ENCODE measurements around the gene MAML2.
A peak's percentile ranks its signal among the peaks of the same experiment; 100 is the strongest.

MAML2 gene

DNA sequence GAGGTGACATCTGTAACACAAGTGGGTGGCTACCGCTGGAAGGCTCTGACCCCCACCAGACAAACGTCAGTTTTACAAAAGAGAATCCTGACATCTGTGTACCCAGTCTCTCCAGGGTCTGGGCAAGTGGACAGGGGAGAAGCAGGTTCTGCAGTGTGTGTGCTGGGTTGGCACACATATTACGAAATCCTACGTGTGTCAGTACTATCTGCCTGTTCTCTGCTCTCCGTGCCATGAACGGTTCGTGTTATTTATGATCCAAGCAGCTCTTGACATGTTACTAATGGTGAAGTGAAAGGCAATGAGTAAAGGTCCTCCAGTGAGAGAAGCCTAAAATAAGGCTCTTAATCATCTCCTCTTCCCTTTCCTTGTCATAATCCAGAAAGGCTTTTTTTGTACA lies 217.6 kb downstream of the MAML2 start:
- DNase-seq (ENCODE audit: low spot score): no peak

- no peak for DNase-seq (ENCODE audit: low spot score)
Measured at GRCh38 chr11:96124155-96124554, 218.8 kb downstream of the MAML2 start.

- no peak for DNase-seq (ENCODE audit: low spot score)
Measured at GRCh38 chr11:96123301-96123700, 219.7 kb downstream of the MAML2 start.

- no peak for DNase-seq (ENCODE audit: low spot score)
Measured at GRCh38 chr11:96122601-96123074, 220.4 kb downstream of the MAML2 start.

DNA sequence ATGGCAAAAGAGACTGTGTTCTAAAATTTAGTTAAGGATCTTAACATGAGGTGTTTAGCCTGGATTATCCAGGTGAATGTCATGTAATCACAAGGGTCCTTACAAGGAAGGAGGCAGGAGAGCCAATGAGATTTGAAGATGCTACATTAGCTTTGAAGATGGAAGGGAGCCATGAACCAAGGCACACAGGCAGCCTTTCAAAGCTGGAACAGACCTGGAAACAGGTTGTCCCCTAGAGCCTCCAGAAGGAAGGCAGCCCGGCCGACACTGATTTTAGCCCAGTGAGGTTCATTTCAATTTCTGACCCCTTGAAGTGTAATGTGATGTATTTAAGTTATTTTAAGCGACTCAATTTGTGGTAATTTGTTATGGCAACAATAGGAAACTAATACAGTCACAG lies 223.8 kb downstream of the MAML2 start:
- no peak for DNase-seq (ENCODE audit: low spot score)

DNA sequence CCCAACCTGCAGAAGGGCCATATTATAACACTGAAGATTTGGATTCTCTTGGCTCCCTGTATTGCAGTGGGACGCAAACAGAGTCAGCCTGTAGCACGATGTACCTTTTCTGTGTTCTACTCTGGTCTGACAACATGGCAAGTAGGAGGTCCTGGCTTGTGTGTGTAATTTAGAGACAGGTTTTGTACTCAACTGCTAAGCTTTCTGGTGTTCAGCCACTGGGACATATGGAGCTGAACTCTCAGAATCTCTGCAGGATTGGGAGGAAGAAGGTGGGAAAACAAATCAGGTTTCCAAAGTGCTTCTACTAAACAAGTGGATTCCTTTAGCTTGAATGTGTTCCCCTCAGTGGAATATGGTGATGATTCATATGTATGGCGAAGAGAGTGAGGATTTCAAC lies 226.6 kb downstream of the MAML2 start:
- no peak for DNase-seq (ENCODE audit: low spot score)

- no peak for DNase-seq (ENCODE audit: low spot score)
Measured at GRCh38 chr11:96114178-96115064, 228.6 kb downstream of the MAML2 start.

DNA sequence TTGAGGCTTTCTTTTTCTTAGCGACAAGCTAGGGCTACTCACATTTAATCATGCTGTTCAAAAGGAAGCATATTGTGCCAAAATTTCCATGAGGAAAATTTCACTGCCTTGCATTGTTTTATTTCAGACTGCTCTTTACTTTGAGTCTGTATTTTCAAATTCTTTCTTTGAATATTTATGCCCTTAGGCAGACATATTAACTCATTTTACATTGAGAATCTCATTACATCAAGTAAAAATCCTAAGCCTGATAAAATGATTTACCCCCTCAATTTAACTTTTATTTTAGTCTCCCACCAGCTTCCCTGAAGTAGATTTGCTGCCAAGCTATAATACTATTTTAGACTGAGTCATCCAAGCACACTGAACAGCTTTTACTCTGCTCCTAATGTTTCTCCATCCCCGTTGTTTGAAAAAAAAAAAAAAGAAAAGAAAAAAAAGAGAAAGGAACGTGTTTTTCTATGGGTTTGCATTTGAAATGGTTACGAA lies 229.8 kb downstream of the MAML2 start:
- peak; percentile 54 for DNase-seq (ENCODE audit: low spot score)

GRCh38 chr11:96112192-96113128 lies 230.5 kb downstream of the MAML2 start:
- DNase-seq (ENCODE audit: low spot score): no peak

GRCh38 chr11:96111308-96111707 lies 231.7 kb downstream of the MAML2 start:
- DNase-seq (ENCODE audit: low spot score): no peak

GRCh38 chr11:96110302-96110701 lies 232.7 kb downstream of the MAML2 start:
- DNase-seq (ENCODE audit: low spot score): no peak

DNA sequence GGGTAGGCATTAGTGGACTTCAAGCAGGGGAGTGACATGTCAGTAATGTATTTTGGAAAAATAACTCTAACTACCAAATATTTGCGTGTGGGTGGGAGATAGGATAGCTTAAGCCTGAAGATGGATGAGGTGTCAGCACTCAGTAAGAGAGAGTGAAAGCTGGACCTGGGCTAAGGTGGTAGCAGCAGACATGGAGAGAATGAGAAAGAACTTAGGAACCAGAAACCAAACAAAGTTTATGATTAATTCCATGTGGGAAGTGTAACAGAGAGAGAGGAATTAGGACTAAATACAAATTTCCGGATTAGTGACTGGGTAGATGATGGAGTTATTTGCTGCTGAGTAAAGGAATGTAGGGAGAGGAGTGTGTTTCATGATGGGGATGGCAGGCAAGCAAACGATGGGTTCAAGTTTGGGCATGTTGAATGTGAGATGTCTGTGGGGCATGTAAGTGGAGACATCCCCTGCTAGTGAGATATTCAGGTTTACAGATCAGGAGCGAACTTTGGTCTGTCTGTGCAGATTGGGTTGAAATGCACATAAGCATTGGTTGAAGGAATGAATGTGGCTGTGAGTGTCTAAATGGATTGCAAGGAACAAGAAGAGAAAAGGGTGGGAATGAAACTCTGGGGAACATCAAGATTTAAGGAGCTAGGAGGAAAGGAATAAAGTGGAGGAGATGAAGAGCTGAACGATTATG lies 233.5 kb downstream of the MAML2 start:
- DNase-seq (ENCODE audit: low spot score): no peak

GRCh38 chr11:96107143-96107824 lies 235.7 kb downstream of the MAML2 start:
- DNase-seq (ENCODE audit: low spot score): no peak

DNA sequence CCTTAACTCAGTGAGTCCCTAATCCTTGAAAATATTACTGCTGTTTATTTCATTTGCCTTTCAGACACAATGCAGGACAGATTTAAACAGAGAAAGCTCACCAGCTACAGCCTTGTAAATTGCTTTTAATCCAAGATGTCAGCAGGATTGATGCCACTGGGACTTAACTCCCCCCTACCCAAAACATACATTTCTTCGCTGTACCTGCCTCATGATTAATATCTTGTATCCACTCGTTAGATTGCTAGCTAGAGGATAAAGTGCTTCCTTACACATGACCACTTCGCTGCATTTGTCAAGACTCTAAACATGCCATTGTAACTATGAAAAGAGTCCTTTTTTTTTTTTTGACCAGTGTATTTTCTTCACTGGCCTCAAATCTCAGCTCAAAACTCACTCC lies 236.3 kb downstream of the MAML2 start:
- no peak for DNase-seq (ENCODE audit: low spot score)

GRCh38 chr11:96105944-96106343 lies 237.1 kb downstream of the MAML2 start:
- DNase-seq (ENCODE audit: low spot score): no peak

- no peak for DNase-seq (ENCODE audit: low spot score)
Measured at GRCh38 chr11:96105197-96105895, 237.6 kb downstream of the MAML2 start.

GRCh38 chr11:96104496-96104895 lies 238.5 kb downstream of the MAML2 start:
- no peak for DNase-seq (ENCODE audit: low spot score)

GRCh38 chr11:96103721-96104120 lies 239.3 kb downstream of the MAML2 start:
- no peak for DNase-seq (ENCODE audit: low spot score)

DNA sequence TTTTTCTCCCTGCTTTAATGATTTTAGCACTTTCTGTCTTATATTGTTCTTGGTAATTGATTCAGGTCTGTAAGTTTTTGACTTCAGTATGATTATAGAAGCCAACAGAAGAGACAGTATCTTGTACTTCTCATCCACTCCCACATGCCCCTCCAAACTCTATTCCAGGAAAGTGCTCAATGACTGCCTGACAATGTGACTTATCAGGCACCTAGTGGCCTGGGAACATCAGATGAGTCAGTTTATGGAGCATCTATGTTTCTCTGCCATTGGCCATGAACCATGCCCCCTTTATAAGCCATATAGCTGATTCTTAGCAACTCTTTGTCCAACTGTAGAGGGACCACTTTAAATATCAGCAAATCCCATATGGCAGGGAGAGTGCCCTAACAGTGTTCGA lies 239.9 kb downstream of the MAML2 start:
- no peak for DNase-seq (ENCODE audit: low spot score)

DNA sequence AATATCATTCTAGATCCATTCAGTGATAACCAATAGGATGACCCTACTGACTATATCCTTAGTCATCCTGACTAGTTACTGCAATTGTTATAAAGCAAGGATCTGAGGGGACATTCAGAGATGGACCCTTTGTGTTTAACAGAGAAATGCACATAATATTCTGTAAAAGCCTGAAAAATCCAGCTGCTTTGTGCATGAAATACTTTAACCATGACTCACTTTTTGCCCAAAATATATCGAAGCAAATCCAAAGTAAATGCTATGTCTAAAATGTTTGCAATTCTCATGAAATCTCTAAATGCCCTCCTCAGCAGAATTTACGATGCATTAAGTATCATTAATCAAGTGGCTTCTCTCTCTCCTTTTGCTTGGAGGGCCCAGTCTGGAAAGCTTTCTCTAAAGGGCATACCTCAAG lies 240.3 kb downstream of the MAML2 start:
- DNase-seq (ENCODE audit: low spot score): peak; percentile 18

DNA sequence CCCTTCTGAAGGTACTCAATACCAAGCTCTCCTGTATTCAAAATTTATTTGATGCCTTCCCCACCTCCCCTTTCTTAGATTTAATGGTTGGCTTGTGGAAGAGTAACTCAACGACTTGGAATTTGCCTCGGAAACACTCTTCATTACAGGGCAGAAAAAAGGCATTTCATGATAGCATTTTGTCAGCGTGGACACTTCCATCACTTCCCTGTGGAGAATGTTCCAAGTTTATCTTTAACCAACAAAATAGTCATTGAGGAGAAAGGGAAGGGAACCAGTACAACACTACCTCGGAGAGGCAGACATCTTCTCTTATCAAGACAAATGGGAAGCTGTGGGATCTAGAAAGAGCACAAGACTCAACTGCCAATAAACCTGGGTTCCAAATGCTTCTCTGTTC lies 241.8 kb downstream of the MAML2 start:
- no peak for DNase-seq (ENCODE audit: low spot score)
